H1 (cell line): Measurements from ENCODE around the gene MILR1. TPM values are rescaled to one million over a fixed set of nuclear protein-coding genes. Genes with fewer than 3 reads are reported as not detected.
"Not testable (repeated sequence)": the region's sequence is repeated elsewhere in the genome, so short reads cannot be mapped to it uniquely, and the experiment has no call there.

Experiments
- CTCF ChIA-PET: fragments of 300-600 bp; sonication (Branson Sonifier 250); formaldehyde crosslinking; loops from one replicate; lab custom pipeline; 2021; ENCODE audit not compliant: partially characterized antibody; lab: Charles Lee
- POLR2A ChIA-PET: fragments of 300-600 bp; sonication (Branson Sonifier 250); formaldehyde crosslinking; loops from one replicate; lab custom pipeline; 2021; ENCODE audit warnings: inconsistent platforms; ENCODE audit not compliant: partially characterized antibody; lab: Charles Lee
- DNase-seq, 2 experiments: peaks; one replicate each; pipeline versions ENCODE4 v3.0.0 to v3.0.0-alpha.2; 2010 to 2022; ENCODE audit warnings: low spot score in 2 of 2, low read depth in 1 of 2, mixed read lengths in 1 of 2
- FAIRE-seq: peaks from 2 replicates; lab custom pipeline; 2011; peaks lifted over from hg19 to GRCh38; lab: Jason Lieb, UNC
- H2AFZ ChIP-seq: 2 replicates; pipeline ENCODE4 v1.8.1; 2012; ENCODE audit warnings: low read length, inconsistent platforms
- H2AK5ac ChIP-seq: 2 replicates; pipeline ENCODE4 v1.6.1; 2013; ENCODE audit warnings: low read depth, low read length
- H2BK120ac ChIP-seq: replicated peaks from 2 replicates; pipeline ENCODE3; 2013; ENCODE audit warnings: low read depth, low read length, inconsistent platforms
- H2BK12ac ChIP-seq: 2 replicates; pipeline ENCODE4 v1.6.1; 2013; ENCODE audit warnings: low read depth, low read length
- H2BK15ac ChIP-seq: 2 replicates; pipeline ENCODE4 v1.6.1; 2013; ENCODE audit warnings: low read length
- H2BK20ac ChIP-seq: 2 replicates; pipeline ENCODE4 v1.6.1; 2013; ENCODE audit warnings: low read length
- H2BK5ac ChIP-seq: 2 replicates; pipeline ENCODE4 v1.6.1; 2013; ENCODE audit warnings: low read depth, low read length
- H3K14ac ChIP-seq: 2 replicates; pipeline ENCODE4 v1.6.1; 2013; ENCODE audit warnings: inconsistent platforms; ENCODE audit not compliant: insufficient read length
- H3K18ac ChIP-seq: 2 replicates; pipeline ENCODE4 v1.6.1; 2013; ENCODE audit warnings: low read length; ENCODE audit errors: extremely low read depth
- H3K23ac ChIP-seq: 2 replicates; pipeline ENCODE4 v1.6.1; 2013; ENCODE audit warnings: inconsistent platforms; ENCODE audit not compliant: insufficient read length
- H3K23me2 ChIP-seq: 2 replicates; pipeline ENCODE4 v1.6.1; 2013; ENCODE audit warnings: low read depth, low read length
- H3K27ac ChIP-seq: 2 replicates; pipeline ENCODE4 v1.6.1; 2011; ENCODE audit warnings: low read depth, low read length, inconsistent platforms
- H3K27me3 ChIP-seq, 4 experiments: replicated peaks in 1 of 4; 1 replicate in 1 of 4; 2 replicates in 3 of 4; pipeline versions ENCODE4 v1.6.1 to v1.8.1; 2011 to 2013; ENCODE audit warnings: low read length in 3 of 4, mild to moderate bottlenecking in 3 of 4, inconsistent platforms in 2 of 4, mixed read lengths in 2 of 4, moderate library complexity in 1 of 4; ENCODE audit not compliant: control insufficient read depth in 3 of 4, insufficient read depth in 3 of 4; ENCODE audit errors: extremely low read depth in 1 of 4
- H3K36me3 ChIP-seq, 4 experiments: 2 replicates each; pipeline versions ENCODE4 v1.6.1 to v1.8.1; 2011 to 2013; ENCODE audit warnings: mild to moderate bottlenecking in 4 of 4, low read length in 3 of 4, moderate library complexity in 2 of 4, control low read depth in 1 of 4, inconsistent platforms in 1 of 4; ENCODE audit not compliant: insufficient read depth in 4 of 4, control insufficient read depth in 2 of 4
- H3K4ac ChIP-seq: replicated peaks from 2 replicates; pipeline ENCODE3; 2013; ENCODE audit warnings: low read length, low read depth, mixed read lengths, inconsistent platforms; ENCODE audit not compliant: insufficient read length
- H3K4me1 ChIP-seq, 4 experiments: replicated peaks in 1 of 4; 1 replicate in 1 of 4; 2 replicates in 3 of 4; pipeline versions ENCODE4 v1.6.1 to v1.8.1; 2011 to 2013; ENCODE audit warnings: low read length in 3 of 4, inconsistent platforms in 2 of 4, mixed read lengths in 1 of 4; ENCODE audit not compliant: insufficient read depth in 4 of 4, control insufficient read depth in 3 of 4
- H3K4me2 ChIP-seq, 2 experiments: 2 replicates each; pipeline versions ENCODE4 v1.6.1 to v1.8.1; 2011 to 2013; ENCODE audit warnings: low read depth in 2 of 2, low read length in 2 of 2, control low read depth in 1 of 2, inconsistent platforms in 1 of 2, mild to moderate bottlenecking in 1 of 2; ENCODE audit not compliant: insufficient read depth in 1 of 2
- H3K4me3 ChIP-seq, 4 experiments: fragments of 200-600, 300-600 bp in 1 of 4; sonication (generic), shearing (Covaris generic), sonication (Bioruptor Twin) in 1 of 4; 2 replicates each; pipeline versions ENCODE4 v1.5.1 to v1.8.1; 2011 to 2016; ENCODE audit warnings: low read length in 4 of 4, low read depth in 3 of 4, control low read depth in 2 of 4, inconsistent platforms in 2 of 4, mild to moderate bottlenecking in 2 of 4, mixed read lengths in 1 of 4, moderate library complexity in 1 of 4; ENCODE audit not compliant: insufficient read depth in 2 of 4; ENCODE audit errors: extremely low read depth in 1 of 4
- H3K56ac ChIP-seq: replicated peaks from 2 replicates; pipeline ENCODE3; 2013; ENCODE audit warnings: low read depth, mild to moderate bottlenecking, mixed read lengths, low read length, inconsistent platforms; ENCODE audit not compliant: insufficient read length
- H3K79me1 ChIP-seq: 2 replicates; pipeline ENCODE4 v1.6.1; 2013; ENCODE audit warnings: low read depth, low read length, control low read depth
- H3K79me2 ChIP-seq, 2 experiments: 2 replicates each; pipeline versions ENCODE4 v1.6.1 to v1.8.1; 2012 to 2013; ENCODE audit warnings: low read length in 2 of 2, mild to moderate bottlenecking in 2 of 2, inconsistent platforms in 1 of 2; ENCODE audit not compliant: insufficient read depth in 2 of 2, control insufficient read depth in 1 of 2
- H3K9ac ChIP-seq, 4 experiments: replicated peaks in 1 of 4; 1 replicate in 1 of 4; 2 replicates in 3 of 4; pipeline versions ENCODE4 v1.6.1 to v1.8.1; 2011 to 2013; ENCODE audit warnings: low read depth in 3 of 4, low read length in 3 of 4, control low read depth in 2 of 4, mild to moderate bottlenecking in 2 of 4, moderate library complexity in 2 of 4, inconsistent platforms in 1 of 4; ENCODE audit errors: extremely low read depth in 1 of 4
- H3K9me3 ChIP-seq, 2 experiments: 2 replicates each; pipeline versions ENCODE4 v1.6.1 to v1.8.1; 2012 to 2013; ENCODE audit warnings: mild to moderate bottlenecking in 2 of 2, moderate library complexity in 2 of 2, control low read depth in 1 of 2, inconsistent platforms in 1 of 2, low read depth in 1 of 2, low read length in 1 of 2, mixed read lengths in 1 of 2; ENCODE audit not compliant: insufficient read depth in 2 of 2
- H4K20me1 ChIP-seq, 2 experiments: replicated peaks in 1 of 2; 2 replicates each; pipeline versions ENCODE3 to v1.8.1; 2011 to 2013; ENCODE audit warnings: inconsistent platforms in 2 of 2, low read length in 2 of 2, mild to moderate bottlenecking in 1 of 2; ENCODE audit not compliant: insufficient read depth in 2 of 2, control insufficient read depth in 1 of 2
- H4K5ac ChIP-seq: 2 replicates; pipeline ENCODE4 v1.6.1; 2013; ENCODE audit warnings: low read length, low read depth, mixed read lengths, inconsistent platforms; ENCODE audit not compliant: insufficient read length
- H4K8ac ChIP-seq: 2 replicates; pipeline ENCODE4 v1.8.0; 2013; ENCODE audit warnings: mild to moderate bottlenecking, moderate library complexity, low read length, inconsistent platforms; ENCODE audit not compliant: insufficient read depth; ENCODE audit errors: extremely low read depth
- H4K91ac ChIP-seq: replicated peaks from 2 replicates; pipeline ENCODE3; 2013; ENCODE audit warnings: low read length, mixed read lengths, inconsistent platforms; ENCODE audit not compliant: insufficient read length
- WGBS, 2 experiments: shearing (Covaris generic) in 1 of 2; methylation state at CpG; one replicate each; pipeline versions ENCODE4 v1.1.6 to v1.1.7; 2013 to 2015; ENCODE audit warnings: low lambda C conversion rate in 2 of 2, mixed read lengths in 2 of 2, inconsistent platforms in 1 of 2, low coverage in 1 of 2, missing lambda C conversion rate in 1 of 2; ENCODE audit not compliant: insufficient replicate concordance in 2 of 2, insufficient coverage in 1 of 2, insufficient read length in 1 of 2; ENCODE audit errors: extremely low coverage in 1 of 2, missing lambda C conversion rate in 1 of 2; 5-methylcytosine and 5-hydroxymethylcytosine counted together
- polyA plus RNA-seq, 7 experiments: library from polyadenylated mRNA; depleted of rRNA in 3 of 7; stranded (reverse) in 5 of 7; unstranded in 2 of 7; fragments of >200 nt in 5 of 7; fragments of 200-250 nt in 2 of 7; gene quantifications; 1 replicate in 5 of 7; 2 replicates in 1 of 7; 4 replicates in 1 of 7; pipeline versions ENCODE4 v1.2.1 to v1.2.3, GENCODE V29; 2011 to 2013; ENCODE audit warnings: missing spikeins in 2 of 7, mixed read lengths in 2 of 7
- total RNA-seq: library from RNA; stranded (reverse); fragmentation: NEBNext Ultra II Directional; extraction: Animal tissue kit (Norgen Biotek cat#: 25700); gene quantifications from 2 replicates; pipeline ENCODE4 v1.2.1, GENCODE V29; 2021

The MILR1 gene
- total and polyA plus RNA-seq, 2 of the 8 experiments (the other 6 are each of a cell fraction or from before 2014, with no cell fraction given), result not detected

DNA sequence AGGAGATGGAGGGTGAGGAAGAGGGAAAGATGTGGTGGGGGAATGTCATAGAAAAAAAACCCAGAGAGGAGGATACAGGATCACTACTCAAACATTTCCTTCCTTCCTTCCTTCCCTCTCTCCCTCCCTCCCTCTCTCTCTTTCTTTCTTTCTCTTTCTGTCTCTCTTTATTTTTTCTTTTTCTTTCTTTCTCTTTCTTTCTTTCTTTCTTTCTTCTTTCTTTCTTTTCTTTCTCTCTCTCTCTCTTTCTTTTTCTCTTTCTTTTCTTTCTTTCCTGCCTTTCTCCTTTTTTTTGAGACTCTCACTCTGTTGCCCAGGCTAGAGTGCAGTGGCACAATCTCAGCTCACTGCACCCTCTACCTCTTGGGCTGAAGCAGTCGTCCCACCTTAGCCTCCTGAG is 17.9 kb downstream of the MILR1 start:
- FAIRE-seq, H3K14ac ChIP-seq, H3K79me1 ChIP-seq, H3K4me1 ChIP-seq, H4K91ac ChIP-seq, H3K56ac ChIP-seq, H3K4ac ChIP-seq, H3K4me2 ChIP-seq, H4K20me1 ChIP-seq, H3K23me2 ChIP-seq, H3K27ac ChIP-seq, H2BK120ac ChIP-seq, DNase-seq, H2AK5ac ChIP-seq, H3K27me3 ChIP-seq, H3K18ac ChIP-seq, H3K9ac ChIP-seq, H2BK12ac ChIP-seq, H3K23ac ChIP-seq, H2BK15ac ChIP-seq, H2BK20ac ChIP-seq, H2AFZ ChIP-seq, H3K9me3 ChIP-seq, H4K8ac ChIP-seq, H3K36me3 ChIP-seq, H4K5ac ChIP-seq, H2BK5ac ChIP-seq, H3K79me2 ChIP-seq, H3K4me3 ChIP-seq: not testable (repeated sequence)
- 89% methylated on average over 1 of the region's 1 CpG; no CpG with 5 or more reads in 1 of the 2 experiments for WGBS, 2 experiments
- ChIA-PET POLR2A (interaction anchor here (0.6 to 2.2 kb wide), 3 partner anchors 31 to 38 kb away, joined by 3 to 6 read pairs (median 3); no protein-coding TSS in a partner anchor), CTCF (interaction anchor here (0.6 to 0.9 kb wide), 3 partner anchors 16 to 47 kb away, joined by 3 to 5 read pairs (median 4); no protein-coding TSS in a partner anchor)
